GM18505 (cell line): ENCODE measurements around the gene LRGUK.

ENCODE experiments used
- ATAC-seq: cut with Tn5 transposase; IDR thresholded peaks from one replicate; pipeline ENCODE4 v1.9.1; 2021; ENCODE audit not compliant: unreplicated experiment
- POLR2A ChIP-seq: IDR thresholded peaks from 4 replicates; pipeline ENCODE4 v1.6.1; 2011; ENCODE audit warnings: borderline replicate concordance; ENCODE audit not compliant: insufficient read depth, insufficient read length; ENCODE audit errors: extremely low read depth

LRGUK gene

DNA sequence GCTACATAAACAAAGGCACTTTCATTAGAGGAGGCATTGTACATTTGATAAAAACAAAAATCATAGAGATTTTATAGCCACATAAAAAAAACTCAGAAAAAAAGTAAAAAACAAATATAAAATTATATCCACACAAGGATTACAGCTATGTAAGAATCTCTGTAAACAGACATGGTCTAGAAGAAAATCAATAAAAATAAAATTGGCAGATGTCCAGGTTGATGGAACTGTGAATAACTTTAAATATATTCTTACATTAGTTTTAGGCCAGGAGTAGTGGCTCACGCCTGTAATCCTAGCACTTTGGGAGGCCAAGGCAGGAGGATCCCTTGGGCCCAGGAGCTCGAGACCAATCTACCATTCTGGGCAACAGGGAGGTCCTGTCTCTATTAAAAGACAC, 170.3 kb downstream of the LRGUK start:
- no peak for ATAC-seq
- no peak for TF ChIP-seq POLR2A

DNA sequence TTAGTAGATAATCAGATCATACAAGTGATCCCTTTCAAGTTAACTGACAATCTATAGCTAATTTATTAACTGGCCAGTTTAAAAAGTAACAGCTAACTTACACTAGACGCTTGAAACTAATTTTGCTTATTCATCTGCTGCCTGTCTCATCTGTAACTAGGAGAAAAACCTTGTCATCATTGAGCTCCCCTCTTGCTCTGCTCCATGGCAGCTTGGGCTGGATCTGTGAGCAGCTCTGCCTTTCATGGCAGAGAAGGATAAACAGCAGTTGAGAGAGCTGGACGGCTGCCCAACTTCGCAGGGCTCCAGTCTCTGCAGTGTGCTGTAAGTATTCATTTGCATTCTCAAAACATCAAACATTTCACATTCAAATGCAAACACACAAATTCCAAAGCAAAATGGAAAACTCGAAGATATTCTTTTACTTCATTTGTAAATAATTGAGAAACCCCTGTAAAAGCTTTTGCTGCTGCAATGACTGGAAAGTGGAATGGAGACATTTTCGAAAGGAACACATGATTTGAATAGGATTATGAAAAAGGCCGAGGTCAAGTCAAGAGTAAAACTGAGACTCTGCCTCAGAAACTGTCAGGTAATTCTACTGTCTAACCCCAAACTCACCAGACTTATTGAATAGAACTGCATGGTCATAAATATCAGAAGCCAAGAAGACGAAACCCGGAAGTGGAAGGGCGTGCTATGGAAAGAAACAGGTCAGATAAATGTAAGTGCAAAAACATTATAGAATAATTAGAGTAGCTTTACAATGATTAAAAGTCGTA, 172.0 kb downstream of the LRGUK start:
- no peak for TF ChIP-seq POLR2A
- ATAC-seq: no peak

DNA sequence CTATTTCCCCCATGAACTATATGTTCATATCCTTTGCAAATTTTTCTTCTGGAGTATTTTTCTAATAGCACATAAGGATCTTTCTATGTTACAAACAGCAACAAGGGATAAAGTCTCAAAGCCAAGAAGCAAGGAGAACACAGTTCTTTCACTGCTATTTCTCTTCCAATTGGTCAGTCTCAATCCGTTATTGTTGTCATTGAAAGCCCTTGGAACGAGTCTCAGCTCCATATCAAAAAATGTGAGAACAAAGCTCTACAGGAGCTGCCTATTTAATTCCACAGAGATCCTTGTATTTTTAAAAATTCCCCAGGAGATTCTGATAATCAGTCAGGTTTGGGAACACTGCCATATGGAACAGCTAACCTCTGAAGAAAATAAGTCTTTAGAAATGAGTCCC, 173.8 kb downstream of the LRGUK start:
- ATAC-seq: no peak
- no peak for TF ChIP-seq POLR2A

DNA sequence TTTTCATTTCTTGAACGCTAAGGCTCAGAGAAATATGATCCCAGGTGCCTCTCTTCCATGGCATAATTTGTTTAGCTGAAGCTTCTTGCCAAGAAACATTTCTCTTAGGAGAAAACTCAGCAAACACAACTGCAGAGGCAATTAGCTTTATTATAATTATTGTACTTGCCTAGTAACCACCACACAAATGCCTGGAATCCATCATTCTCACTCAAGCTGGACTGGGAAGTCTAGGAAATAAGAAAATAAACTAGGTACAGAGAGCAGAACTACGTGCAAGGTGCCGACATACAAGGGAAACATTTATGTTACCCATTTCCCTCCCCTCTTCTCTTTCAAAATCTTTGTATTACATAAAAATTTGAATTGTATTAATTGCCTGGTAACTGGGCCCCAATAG, 174.5 kb downstream of the LRGUK start:
- ATAC-seq: no peak
- no peak for TF ChIP-seq POLR2A

DNA sequence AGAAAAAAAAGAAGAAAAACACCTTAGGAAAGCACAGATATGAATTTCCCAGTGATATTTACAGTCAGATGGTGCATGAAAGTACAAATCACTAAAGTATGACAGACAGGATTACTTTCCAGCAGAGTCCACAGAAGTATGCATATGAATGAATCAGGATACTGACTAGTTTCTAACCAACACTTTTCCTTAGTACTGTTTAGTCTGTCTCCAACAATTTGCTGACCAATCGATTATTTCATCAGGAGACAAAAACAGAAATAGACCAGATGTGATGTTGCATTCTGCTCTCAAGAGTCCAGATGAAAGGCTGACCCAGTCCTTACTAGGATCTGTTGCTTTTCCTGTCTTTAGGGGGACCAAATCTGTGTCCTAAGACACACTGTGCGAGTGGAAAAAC, 175.0 kb downstream of the LRGUK start:
- ATAC-seq: no peak

DNA sequence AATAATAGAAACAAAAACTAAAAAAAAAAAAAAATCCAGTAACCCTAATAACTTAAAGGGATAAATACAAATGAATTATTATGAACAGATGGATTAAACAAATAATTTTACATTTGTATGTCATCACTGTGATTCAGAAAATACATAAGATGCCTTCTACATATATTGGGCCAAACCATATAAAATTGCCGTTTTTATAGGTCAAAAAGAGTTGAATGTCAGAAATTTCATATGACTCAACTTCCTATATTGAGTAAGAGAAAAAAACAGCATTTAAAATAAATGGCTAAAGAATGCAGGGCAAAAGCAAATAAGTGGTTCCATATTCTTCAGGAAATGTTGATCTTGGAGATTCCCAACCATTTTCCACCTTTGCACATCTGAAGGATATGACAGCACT, 180.2 kb downstream of the LRGUK start:
- TF ChIP-seq POLR2A: no peak
- no peak for ATAC-seq

More for the DNA sequence above, 175.0 kb downstream of the LRGUK start:
- TF ChIP-seq POLR2A: no peak

DNA sequence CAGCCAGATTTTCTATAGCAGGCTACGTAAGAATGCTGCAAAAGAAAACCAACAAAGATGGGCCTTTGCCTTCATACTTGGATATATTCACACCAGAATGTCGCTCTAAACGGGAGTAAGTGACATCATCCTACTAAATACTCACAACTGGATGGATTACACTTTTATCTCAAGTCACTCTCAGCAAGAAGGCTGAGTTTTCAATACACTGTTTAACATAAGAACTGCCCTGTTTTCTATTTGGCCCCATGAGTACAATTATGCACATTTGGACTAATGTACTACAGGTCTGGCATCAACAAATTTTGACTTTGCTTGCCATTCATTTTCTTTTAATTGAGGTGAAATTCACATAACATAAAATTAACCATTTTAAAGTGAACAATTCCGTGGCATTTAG, 181.4 kb downstream of the LRGUK start:
- ATAC-seq: no peak
- no peak for TF ChIP-seq POLR2A

DNA sequence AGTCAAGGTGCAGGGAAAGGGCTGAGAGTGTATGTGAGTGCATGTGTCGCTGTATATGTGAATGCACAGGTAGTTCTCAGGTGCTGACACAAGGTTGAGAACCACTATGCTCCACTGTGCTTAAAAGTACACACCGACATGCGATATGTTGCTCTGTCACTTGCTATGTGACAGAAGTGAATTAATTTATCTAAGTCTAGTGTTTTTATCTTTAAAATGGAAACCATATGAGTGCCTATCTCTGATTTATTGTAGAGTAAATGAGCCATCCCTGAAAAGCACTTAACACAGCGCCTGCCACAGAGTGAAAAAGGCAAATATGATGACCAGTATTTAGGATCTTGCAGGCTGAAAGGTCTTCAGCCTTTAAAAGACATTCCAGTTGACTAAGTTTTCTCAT, 184.7 kb downstream of the LRGUK start:
- ATAC-seq: no peak
- TF ChIP-seq POLR2A: no peak

DNA sequence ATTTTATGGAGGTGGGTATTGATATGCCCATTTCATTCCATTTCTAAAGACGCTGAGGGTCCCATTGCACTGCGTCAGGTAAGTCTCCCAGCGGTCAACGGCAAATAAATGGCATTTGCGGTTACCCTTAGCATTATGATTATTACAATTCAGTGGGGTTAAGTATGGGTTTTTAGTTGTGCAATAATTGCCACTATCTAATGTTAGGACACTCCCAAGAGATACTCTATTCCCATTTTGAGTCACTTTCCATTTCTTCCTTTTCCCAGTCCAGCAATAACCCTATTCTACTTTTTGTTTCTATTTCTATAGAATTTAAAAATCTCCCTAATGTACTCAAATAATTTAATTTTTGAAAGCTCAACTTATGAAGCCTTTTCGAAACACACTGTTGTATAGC, 185.6 kb downstream of the LRGUK start:
- no peak for ATAC-seq
- no peak for TF ChIP-seq POLR2A

DNA sequence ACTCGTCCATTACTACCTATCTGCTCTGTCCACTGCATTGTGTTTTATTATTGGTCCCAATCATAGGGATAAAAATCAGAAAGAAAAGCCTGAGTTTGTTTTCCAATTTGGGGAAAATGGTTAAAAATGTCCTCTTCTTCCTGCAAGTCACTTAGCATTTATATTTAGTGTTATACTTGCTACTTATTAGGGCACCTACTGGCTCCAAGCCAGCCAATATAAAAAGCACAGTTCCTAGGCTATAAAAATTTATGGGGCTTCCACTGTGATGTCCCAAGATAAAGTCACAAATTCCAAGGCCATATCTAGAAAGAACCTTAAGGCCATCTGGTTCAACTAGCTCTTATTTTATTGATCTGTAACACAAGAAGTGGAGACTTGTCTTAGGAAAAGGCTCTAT, 186.4 kb downstream of the LRGUK start:
- TF ChIP-seq POLR2A: no peak

More for the DNA sequence above, 186.4 kb downstream of the LRGUK start:
- no peak for ATAC-seq
